Kasumi-1 (cell line): Measurements from ENCODE around the gene NYNRIN.
A peak's percentile ranks its signal among the peaks of the same experiment; 100 is the strongest.
"Not testable (repeated sequence)": the region's sequence is repeated elsewhere in the genome, so short reads cannot be mapped to it uniquely, and the experiment has no call there.

ENCODE experiments used
- DNase-seq, 2 experiments: peaks; one replicate each; lab custom pipeline; 2025; lab: John Stamatoyannopoulos, UW

Gene NYNRIN

GRCh38 chr14:24431569-24432258, 32.9 kb downstream of the NYNRIN start:
- DNase-seq, result peak; percentile 94 to 96

- no peak for DNase-seq
Observed at GRCh38 chr14:24432259-24433131, 33.7 kb downstream of the NYNRIN start.

GRCh38 chr14:24434036-24434435, 35.2 kb downstream of the NYNRIN start:
- no peak for DNase-seq

GRCh38 chr14:24434676-24435075, 35.9 kb downstream of the NYNRIN start:
- no peak for DNase-seq

- no peak for DNase-seq
Observed at GRCh38 chr14:24435192-24435810, 36.5 kb downstream of the NYNRIN start.

- DNase-seq, result no peak
Observed at GRCh38 chr14:24435998-24436354, 37.2 kb downstream of the NYNRIN start.

- DNase-seq, result peak; percentile 75 to 87
Observed at GRCh38 chr14:24436355-24437019, 37.7 kb downstream of the NYNRIN start.

- DNase-seq, result peak; percentile 61 to 63
Observed at GRCh38 chr14:24437020-24437735, 38.4 kb downstream of the NYNRIN start.

- no peak for DNase-seq
Observed at GRCh38 chr14:24437736-24438067, 38.9 kb downstream of the NYNRIN start.

GRCh38 chr14:24438223-24439097, 39.7 kb downstream of the NYNRIN start:
- DNase-seq, result no peak

- DNase-seq, result no peak
Observed at GRCh38 chr14:24439257-24439656, 40.5 kb downstream of the NYNRIN start.

- DNase-seq, result no peak
Observed at GRCh38 chr14:24439830-24440605, 41.2 kb downstream of the NYNRIN start.

GRCh38 chr14:24440606-24441399, 42.0 kb downstream of the NYNRIN start:
- no peak for DNase-seq

- DNase-seq, result no peak
Observed at GRCh38 chr14:24441485-24441884, 42.7 kb downstream of the NYNRIN start.

- no peak for DNase-seq
Observed at GRCh38 chr14:24441904-24442239, 43.1 kb downstream of the NYNRIN start.

GRCh38 chr14:24442240-24443052, 43.6 kb downstream of the NYNRIN start, which contains the start of gene SDR39U1:
Gene SDR39U1 (minus strand): TSS chr14:24442776. CDS start chr14:24442769, 7 bp downstream.
- peak; percentile 99 for DNase-seq

- no peak for DNase-seq
Observed at GRCh38 chr14:24443053-24443665, 44.4 kb downstream of the NYNRIN start.

- not testable (repeated sequence) for DNase-seq
Observed at GRCh38 chr14:24450828-24451227, 52.0 kb downstream of the NYNRIN start.
